Parathyroid adenoma (tissue), 2 donors: ENCODE measurements around the gene ANKRD42.

Source experiments
- H2AFZ ChIP-seq: fragments of 300-600 bp; sonication (generic); one replicate; pipeline ENCODE4 v1.7.0; 2017; ENCODE audit warnings: antibody characterized with exemption, mild to moderate bottlenecking
- H3K27ac ChIP-seq: fragments of 300-600 bp; sonication (generic); one replicate; pipeline ENCODE4 v1.7.0; 2017
- H3K27me3 ChIP-seq: fragments of 300-600 bp; sonication (generic); one replicate; pipeline ENCODE4 v1.7.0; 2017; ENCODE audit warnings: low read length; ENCODE audit not compliant: control insufficient read depth, insufficient read depth
- H3K36me3 ChIP-seq: fragments of 300-600 bp; sonication (generic); one replicate; pipeline ENCODE4 v1.7.0; 2017; ENCODE audit warnings: low read length; ENCODE audit not compliant: control insufficient read depth, insufficient read depth
- H3K4me1 ChIP-seq: fragments of 300-600 bp; sonication (generic); one replicate; pipeline ENCODE4 v1.7.0; 2017; ENCODE audit warnings: control low read depth
- H3K4me2 ChIP-seq: fragments of 300-600 bp; sonication (generic); one replicate; pipeline ENCODE4 v1.7.0; 2017; ENCODE audit warnings: low read length
- H3K4me3 ChIP-seq: fragments of 300-600 bp; sonication (generic); one replicate; pipeline ENCODE4 v1.7.0; 2017; ENCODE audit warnings: low read depth, low read length
- H3K79me2 ChIP-seq: fragments of 300-600 bp; sonication (generic); one replicate; pipeline ENCODE4 v1.7.0; 2017; ENCODE audit warnings: control low read depth
- H3K9ac ChIP-seq: fragments of 300-600 bp; sonication (generic); one replicate; pipeline ENCODE4 v1.7.0; 2017; ENCODE audit warnings: mild to moderate bottlenecking
- H3K9me3 ChIP-seq: fragments of 300-600 bp; sonication (generic); one replicate; pipeline ENCODE4 v1.7.0; 2017; ENCODE audit warnings: low read length; ENCODE audit not compliant: control insufficient read depth
- TF ChIP-seq, protein P1 (sequence below): fragments of 300-600 bp; sonication (generic); IDR thresholded peaks from one replicate; pipeline ENCODE4 v1.7.0; 2017; ENCODE audit warnings: antibody characterized with exemption, mild to moderate bottlenecking
- donor health status: primary hyperparathyroidism.

Gene ANKRD42

DNA sequence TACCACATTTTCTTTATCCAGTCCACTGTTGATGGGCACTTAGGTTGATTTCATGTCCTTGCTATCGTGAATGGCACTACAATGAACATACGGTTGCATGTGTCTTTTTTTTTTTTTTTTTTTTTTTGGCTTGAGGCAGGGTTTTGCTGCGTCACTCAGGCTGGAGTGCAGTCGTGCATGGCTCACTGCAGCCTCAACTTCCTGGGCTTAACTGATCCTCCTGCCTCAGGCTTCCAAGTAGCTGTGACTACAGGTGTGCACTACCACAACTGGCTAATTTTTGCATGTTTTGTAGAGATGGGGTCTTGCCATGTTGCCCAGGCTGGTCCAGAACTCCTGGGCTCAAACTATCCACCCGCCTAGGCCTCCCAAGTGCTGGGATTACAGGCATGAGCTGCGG is 94.1 kb downstream of the ANKRD42 start:
- H3K4me1 ChIP-seq: peaks cover 2% of the 10 kb centered on the region
- TF ChIP-seq, protein P1, sequence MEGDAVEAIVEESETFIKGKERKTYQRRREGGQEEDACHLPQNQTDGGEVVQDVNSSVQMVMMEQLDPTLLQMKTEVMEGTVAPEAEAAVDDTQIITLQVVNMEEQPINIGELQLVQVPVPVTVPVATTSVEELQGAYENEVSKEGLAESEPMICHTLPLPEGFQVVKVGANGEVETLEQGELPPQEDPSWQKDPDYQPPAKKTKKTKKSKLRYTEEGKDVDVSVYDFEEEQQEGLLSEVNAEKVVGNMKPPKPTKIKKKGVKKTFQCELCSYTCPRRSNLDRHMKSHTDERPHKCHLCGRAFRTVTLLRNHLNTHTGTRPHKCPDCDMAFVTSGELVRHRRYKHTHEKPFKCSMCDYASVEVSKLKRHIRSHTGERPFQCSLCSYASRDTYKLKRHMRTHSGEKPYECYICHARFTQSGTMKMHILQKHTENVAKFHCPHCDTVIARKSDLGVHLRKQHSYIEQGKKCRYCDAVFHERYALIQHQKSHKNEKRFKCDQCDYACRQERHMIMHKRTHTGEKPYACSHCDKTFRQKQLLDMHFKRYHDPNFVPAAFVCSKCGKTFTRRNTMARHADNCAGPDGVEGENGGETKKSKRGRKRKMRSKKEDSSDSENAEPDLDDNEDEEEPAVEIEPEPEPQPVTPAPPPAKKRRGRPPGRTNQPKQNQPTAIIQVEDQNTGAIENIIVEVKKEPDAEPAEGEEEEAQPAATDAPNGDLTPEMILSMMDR: no peak
- no peaks in the 10 kb centered on the region for H3K27me3 ChIP-seq
- no peak overlapping the region for H3K9ac ChIP-seq
- no peaks in the 10 kb centered on the region for H3K36me3 ChIP-seq
- H3K4me3 ChIP-seq: no peak overlapping the region
- no peaks in the 10 kb centered on the region for H3K9me3 ChIP-seq
- no peak overlapping the region for H3K4me2 ChIP-seq
- peaks cover 4% of the 10 kb centered on the region for H3K79me2 ChIP-seq
- no peak overlapping the region for H2AFZ ChIP-seq
- no peak overlapping the region for H3K27ac ChIP-seq

DNA sequence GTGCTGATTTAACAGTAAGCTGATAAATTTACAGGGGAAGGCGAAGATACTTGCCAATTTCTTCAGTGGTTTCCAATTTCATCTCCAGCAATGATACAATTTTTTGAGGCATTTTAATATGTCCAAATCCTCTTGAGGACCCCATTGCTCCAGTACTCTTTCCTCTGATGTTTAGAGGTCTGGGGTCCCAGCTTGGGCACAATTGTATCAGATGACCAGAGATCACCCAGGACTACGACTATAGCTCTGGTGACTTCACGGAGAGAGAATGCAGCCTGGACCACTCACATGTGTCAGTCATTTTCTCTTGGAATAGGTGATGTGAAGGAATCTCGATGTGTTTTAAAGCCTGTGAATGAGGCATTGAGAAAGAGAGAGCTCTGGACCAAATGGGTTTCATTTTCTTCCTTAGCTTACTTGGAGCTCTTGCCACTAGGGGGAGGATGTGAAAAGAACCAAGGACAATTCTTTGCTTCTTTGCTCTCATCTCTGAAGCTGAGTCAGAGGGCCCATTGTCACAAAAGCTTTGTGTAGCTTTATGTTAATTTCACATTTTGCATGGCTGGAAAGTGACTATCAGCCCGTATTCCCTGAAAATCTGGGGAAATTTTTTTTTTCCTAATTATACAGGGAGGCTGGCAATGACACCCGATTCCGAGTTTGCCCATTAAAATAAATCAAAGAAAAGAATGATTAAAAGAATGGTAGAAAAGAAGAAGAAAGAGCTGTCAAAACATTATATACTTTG is 99.4 kb downstream of the ANKRD42 start:
- TF ChIP-seq, protein P1: peak; percentile 42
- Histone ChIP-seq H3K9ac (no peak overlapping the region), H3K27ac (no peak overlapping the region), H3K36me3 (no peaks in the 10 kb centered on the region), H3K4me1 (no peaks in the 10 kb centered on the region), H3K4me2 (no peak overlapping the region), H3K4me3 (no peak overlapping the region), H2AFZ (peak overlapping the region; percentile 53), H3K79me2 (no peaks in the 10 kb centered on the region), H3K27me3 (no peaks in the 10 kb centered on the region), H3K9me3 (no peaks in the 10 kb centered on the region)

DNA sequence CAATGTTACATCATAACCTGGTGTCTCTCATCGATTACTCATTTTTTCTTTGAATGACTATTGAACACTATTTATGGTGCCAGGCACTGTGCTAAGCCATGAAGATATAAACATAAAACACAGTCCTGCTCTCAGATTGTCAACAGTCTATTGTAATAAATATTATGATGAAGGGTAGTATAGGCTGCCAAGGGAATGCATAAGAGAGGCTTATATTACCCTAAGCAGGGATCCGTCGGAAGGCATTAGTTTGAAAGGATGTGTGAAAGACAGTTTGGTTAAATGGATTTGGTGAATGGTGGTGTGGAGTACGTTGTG is 99.9 kb downstream of the ANKRD42 start:
- Histone ChIP-seq H3K4me1 (no peaks in the 10 kb centered on the region), H3K9ac (no peak overlapping the region), H3K9me3 (no peaks in the 10 kb centered on the region), H2AFZ (no peak overlapping the region), H3K27ac (no peak overlapping the region), H3K4me2 (no peak overlapping the region), H3K36me3 (no peaks in the 10 kb centered on the region), H3K79me2 (no peaks in the 10 kb centered on the region), H3K4me3 (no peak overlapping the region), H3K27me3 (no peaks in the 10 kb centered on the region)
- TF ChIP-seq, protein P1: no peak

DNA sequence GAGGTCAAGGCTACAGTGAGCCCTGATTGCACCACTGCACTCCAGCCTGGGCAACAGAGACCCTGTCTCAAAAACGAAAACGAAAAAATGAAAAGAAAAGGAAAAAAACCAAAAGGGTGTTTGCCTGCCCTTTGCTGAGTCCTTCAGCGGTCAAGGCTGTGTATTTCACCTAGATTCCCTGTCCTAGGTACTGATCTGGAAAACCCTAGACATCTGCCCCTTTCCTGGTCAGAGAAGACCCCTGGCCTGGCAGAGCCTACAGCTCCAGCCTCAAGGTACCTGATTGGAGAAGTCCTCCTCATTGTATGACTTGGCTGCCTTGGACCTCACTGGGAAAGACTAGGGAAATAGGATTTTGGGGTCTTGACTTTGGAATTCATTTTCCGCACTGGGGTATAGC is 100.7 kb downstream of the ANKRD42 start:
- no peaks in the 10 kb centered on the region for H3K9me3 ChIP-seq
- H3K27me3 ChIP-seq: no peaks in the 10 kb centered on the region
- no peak overlapping the region for H3K9ac ChIP-seq
- TF ChIP-seq, protein P1: no peak
- H3K27ac ChIP-seq: no peak overlapping the region
- no peaks in the 10 kb centered on the region for H3K79me2 ChIP-seq
- H3K4me1 ChIP-seq: no peaks in the 10 kb centered on the region
- H2AFZ ChIP-seq: no peak overlapping the region
- no peaks in the 10 kb centered on the region for H3K36me3 ChIP-seq
- no peak overlapping the region for H3K4me3 ChIP-seq
- H3K4me2 ChIP-seq: no peak overlapping the region
